K562 treated with DMSO at 1 percent for 24 hours (cell line): ENCODE data around the gene F13A1. TPM values are rescaled to one million over a fixed set of nuclear protein-coding genes. Genes with fewer than 3 reads are reported as not detected.

ENCODE experiments used
- total RNA-seq: library from RNA; unstranded; fragments of 300-600 nt; gene quantifications from 2 replicates; pipeline ENCODE4 v1.2.3, GENCODE V29; 2022; ENCODE audit warnings: low read depth; ENCODE audit not compliant: insufficient read depth

The F13A1 gene
- not detected in 2 replicates for total RNA-seq

DNA sequence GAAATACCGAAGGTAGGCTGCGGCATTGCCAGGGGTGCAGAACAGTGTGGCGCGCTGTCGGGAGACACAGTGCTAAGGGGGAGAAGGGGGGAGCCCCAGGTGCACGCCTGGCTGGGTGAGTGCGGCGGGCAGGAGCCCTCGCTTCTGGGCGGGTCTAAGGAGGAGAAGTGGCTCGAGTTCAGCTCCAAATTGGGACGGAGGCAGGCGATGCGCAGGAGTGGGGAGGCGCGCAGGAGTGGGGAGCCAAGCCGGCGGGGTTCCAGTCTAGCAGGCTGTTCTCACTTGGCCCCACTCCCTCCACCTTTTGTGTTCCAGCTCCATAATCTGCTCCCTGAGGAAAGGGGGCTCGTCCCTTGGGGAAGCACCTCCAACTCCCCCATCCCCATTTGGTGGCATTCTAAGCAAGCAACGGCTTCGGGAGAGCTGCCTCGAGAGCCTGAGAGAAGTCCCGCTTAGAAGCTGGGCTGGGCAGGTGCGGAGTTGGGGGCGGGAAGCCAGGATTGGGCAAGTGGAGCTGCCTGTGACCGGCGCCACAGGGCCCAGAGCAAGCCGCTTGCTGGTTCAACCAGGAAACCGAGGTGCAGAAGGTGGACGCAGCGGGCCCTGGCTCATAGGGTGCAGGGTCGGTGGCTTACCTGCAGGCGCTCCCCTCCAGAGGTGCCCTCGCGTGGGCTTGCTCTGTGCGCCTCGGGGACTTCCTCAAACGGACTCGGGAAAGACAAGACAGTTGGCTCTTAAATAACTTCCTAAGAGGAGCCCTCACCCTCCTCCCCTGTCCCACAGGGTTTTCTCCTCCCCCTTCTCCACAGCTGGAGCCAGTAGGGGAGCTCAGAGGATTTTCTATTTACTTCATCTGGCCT, at the start of gene F13A1:
Gene F13A1 (minus strand): TSS at position 711 of the 860 bp plus-strand sequence. CDS start 1,998 bp downstream, outside the sequence.

